Aorta (tissue), 5 donors: ENCODE data around the gene PDK2. TPM values are rescaled to one million over a fixed set of nuclear protein-coding genes. Genes with fewer than 3 reads are reported as not detected.
A peak's percentile ranks its signal among the peaks of the same experiment; 100 is the strongest.

Source experiments
- ATAC-seq: fragments of 200-7000 bp; cut with Tn5 transposase; one replicate; pipeline ENCODE4 v1.9.1; 2022; ENCODE audit warnings: moderate library complexity; ENCODE audit not compliant: low FRiP score
- DNase-seq, 2 donors: peaks; one replicate each; pipeline ENCODE4 v3.0.0-alpha.2; 2020
- H3K27ac ChIP-seq, 2 donors: one replicate each; pipeline ENCODE4 v1.5.1; 2013; ENCODE audit warnings: low read length in 2 of 2, mild to moderate bottlenecking in 2 of 2, moderate library complexity in 2 of 2, control low read depth in 1 of 2, inconsistent platforms in 1 of 2, low read depth in 1 of 2
- H3K27me3 ChIP-seq, 2 donors: one replicate each; pipeline ENCODE4 v1.6.1; 2013; ENCODE audit warnings: control low read depth in 1 of 2, low read length in 1 of 2, mild to moderate bottlenecking in 1 of 2, moderate library complexity in 1 of 2; ENCODE audit not compliant: insufficient read depth in 2 of 2, control insufficient read depth in 1 of 2
- H3K36me3 ChIP-seq, 2 donors: one replicate each; pipeline ENCODE4 v1.6.1; 2013; ENCODE audit warnings: control low read depth in 1 of 2, low read length in 1 of 2, mild to moderate bottlenecking in 1 of 2; ENCODE audit not compliant: insufficient read depth in 2 of 2, control insufficient read depth in 1 of 2
- H3K4me1 ChIP-seq, 2 donors: one replicate each; pipeline ENCODE4 v1.6.1; 2013; ENCODE audit warnings: low read length in 2 of 2, control low read depth in 1 of 2, mild to moderate bottlenecking in 1 of 2, moderate library complexity in 1 of 2; ENCODE audit not compliant: insufficient read depth in 2 of 2, control insufficient read depth in 1 of 2
- H3K4me3 ChIP-seq, 2 donors: one replicate each; pipeline ENCODE4 v1.5.1; 2013; ENCODE audit warnings: low read length in 2 of 2, control low read depth in 1 of 2, mild to moderate bottlenecking in 1 of 2
- H3K9me3 ChIP-seq: one replicate; pipeline ENCODE4 v1.6.1; 2013; ENCODE audit warnings: mild to moderate bottlenecking, low read length; ENCODE audit not compliant: control insufficient read depth
- WGBS, 2 donors: extraction: QIAGEN DNeasy Blood & Tissue Kit; methylation state at CpG; one replicate each; pipeline ENCODE4 v1.1.7; 2013; 5-methylcytosine and 5-hydroxymethylcytosine counted together
- intact Hi-C, 2 donors: fragments of 100-400 bp; cut with DNase I; formaldehyde crosslinking; loops; one replicate each; pipeline versions ENCODE4 v1.14.2 to v1.15.0; 2022
- polyA plus RNA-seq, 2 donors: library from polyadenylated mRNA; stranded (reverse); fragments of 200-250 nt; gene quantifications; one replicate each; pipeline ENCODE4 v1.2.3, GENCODE V29; 2013
- total RNA-seq, 2 donors: library from RNA; stranded (reverse); fragmentation: NEBNext Ultra II Directional; extraction: Animal tissue kit (Norgen Biotek cat#: 25700); gene quantifications; one replicate each; pipeline ENCODE4 v1.2.1, GENCODE V29; 2021
- donor health status: healthy with polysubstance abuse.
- donor health status: Bipolar disorder and iron deficiency.
- donor health status: DM: no; HTN: no; CAD: no.
- donor health status: DM: no; HTN: no; CAD: no.
- donor health status: DM: yes; HTN: yes; CAD: no.

PDK2 gene
- total and polyA plus RNA-seq, 4 donors = 15.0 to 45.8 (median 41.1) TPM

DNA sequence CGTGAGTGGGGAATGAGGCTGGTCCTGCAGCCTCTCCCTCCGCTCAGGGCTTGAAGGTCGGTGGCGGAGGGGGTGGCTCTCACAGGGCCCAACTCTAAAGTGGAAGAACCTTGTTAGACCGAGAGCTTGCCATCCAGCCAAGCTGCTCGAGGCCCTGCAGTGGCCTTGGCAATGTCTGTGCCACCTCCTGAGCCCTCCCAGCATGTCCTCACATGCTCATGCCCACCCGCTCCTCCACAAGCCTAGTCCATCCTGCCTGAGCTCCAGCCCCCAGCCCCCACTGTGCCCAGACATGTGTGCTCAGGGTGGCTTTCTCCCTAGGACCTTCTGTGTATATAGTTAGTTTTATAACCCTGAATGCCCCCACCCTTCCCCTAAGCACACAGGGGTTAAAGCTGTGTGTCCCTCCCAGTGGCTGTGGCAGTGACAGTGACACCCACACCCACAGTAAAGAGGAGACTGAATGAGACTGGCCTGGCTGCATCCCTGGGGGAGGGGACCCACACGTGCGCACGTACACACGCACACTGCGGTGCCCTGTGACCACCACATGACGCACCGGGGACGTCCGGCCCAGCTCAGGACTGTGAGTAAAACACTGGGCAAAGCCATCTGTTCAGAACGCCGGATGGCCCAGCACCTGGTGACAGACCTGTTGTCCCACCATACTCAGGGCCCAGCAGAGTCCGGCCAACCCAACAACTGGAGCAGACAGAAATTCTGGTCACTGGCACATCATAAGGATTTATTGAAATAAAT, 15.6 kb downstream of the PDK2 start:
- intact Hi-C loops = loop anchor here (5.0 to 10.0 kb wide), 4 partner anchors 52 to 182 kb away; partner anchors contain the start of gene SGCA (in 1 of the 2)
- peak in 1 of 2 donors; percentile 88 for DNase-seq
- WGBS, 2 donors = 57 to 60% methylated on average over 19 of the region's 19 CpGs
- Histone ChIP-seq H3K9me3 (no peaks in the 10 kb centered on the region), H3K4me3 (no peak overlapping the region), H3K27ac (peak overlapping the region; percentile 91 to 96), H3K4me1 (peaks cover 0 to 4% of the 10 kb centered on the region in 2 donors), H3K27me3 (no peaks in the 10 kb centered on the region), H3K36me3 (peaks cover 0 to 3% of the 10 kb centered on the region in 2 donors)
- ATAC-seq = peak; percentile 50

DNA sequence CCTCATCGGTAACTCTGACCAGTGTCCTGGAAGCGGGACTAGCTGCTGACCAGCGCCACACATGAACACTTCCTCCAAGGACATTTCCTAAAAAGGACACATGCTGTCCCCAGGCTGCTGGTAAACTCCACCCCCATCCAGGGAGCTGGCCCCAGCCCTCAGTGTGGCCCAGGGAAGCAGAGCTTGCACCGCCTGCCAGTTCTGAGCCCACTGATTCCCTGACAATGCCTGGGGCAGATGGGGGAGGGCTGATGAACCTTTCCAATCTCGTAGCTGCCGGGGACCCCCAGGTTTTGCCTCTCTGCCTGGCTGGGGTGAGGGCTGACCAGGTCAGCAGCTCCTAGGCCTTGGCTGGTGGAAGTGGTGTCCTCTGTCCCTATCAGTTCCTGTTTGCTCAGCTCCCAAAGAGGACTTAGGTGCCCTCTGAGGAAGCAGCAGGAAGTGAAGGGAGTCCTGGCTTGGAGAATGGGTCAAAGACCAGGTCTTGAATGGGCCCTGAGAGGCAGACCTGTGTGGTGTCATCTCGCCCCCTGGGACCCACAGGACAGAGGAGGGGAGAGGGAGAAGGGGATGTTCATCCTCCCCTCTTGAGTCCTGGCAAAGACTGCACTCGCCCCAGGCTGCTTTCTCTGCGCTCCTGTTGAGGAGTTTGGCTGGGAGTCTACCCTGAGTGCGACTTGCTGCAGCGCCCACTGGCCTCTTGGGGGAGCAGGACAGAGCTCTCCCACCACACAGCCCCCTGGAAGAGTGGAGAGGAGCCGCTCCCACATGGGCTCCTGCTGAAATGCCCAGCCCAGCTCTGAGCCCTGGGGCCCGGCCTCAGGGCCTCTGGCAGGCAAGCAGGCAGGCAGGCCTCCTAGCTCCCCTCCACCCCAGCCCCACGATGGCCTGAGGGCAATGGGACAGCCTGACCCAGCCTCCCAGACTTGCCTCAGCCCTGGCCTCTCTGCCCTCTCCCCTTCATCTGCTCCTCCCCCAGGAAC, 16.8 kb downstream of the PDK2 start:
- H3K4me3 ChIP-seq = no peak overlapping the region
- H3K4me1 ChIP-seq = peaks cover 0 to 4% of the 10 kb centered on the region in 2 donors
- no peaks in the 10 kb centered on the region for H3K9me3 ChIP-seq
- H3K27ac ChIP-seq = peak overlapping the region; percentile 91 to 96
- H3K36me3 ChIP-seq = no peaks in the 10 kb centered on the region
- WGBS, 2 donors = 21 to 25% methylated on average over 14 of the region's 14 CpGs
- intact Hi-C loops = loop anchor here (5.0 to 10.0 kb wide), 4 partner anchors 50 to 180 kb away; partner anchors contain the start of gene SGCA (in 1 of the 2)
- H3K27me3 ChIP-seq = no peaks in the 10 kb centered on the region
- ATAC-seq (peak; percentile 79), DNase-seq (peak; percentile 85 to 90)

DNA sequence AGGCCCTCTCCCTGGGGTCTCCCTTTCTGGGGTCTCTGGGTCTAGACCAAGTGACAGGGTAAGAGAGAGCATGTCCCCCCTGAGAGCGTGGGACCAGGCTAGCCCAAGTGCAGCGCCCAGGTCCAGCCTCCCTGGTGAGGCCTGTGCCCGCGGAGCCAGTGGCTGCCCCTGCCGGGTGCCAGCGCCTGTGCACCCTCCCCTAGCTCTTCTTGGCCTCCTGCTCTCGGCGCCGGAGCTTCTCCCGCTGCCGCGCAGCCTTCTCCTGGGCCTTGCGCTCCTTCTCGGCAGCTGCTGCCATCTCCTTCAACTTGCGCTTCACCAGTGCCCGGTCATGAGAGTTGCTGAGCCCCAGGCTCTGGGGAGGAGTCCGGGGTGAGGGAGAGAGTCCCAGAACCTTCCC, 17.5 kb downstream of the PDK2 start:
- Histone ChIP-seq H3K9me3 (no peaks in the 10 kb centered on the region), H3K4me3 (no peak overlapping the region), H3K4me1 (peaks cover 0 to 4% of the 10 kb centered on the region in 2 donors), H3K27me3 (no peaks in the 10 kb centered on the region), H3K27ac (peak overlapping the region; percentile 14 to 87), H3K36me3 (no peaks in the 10 kb centered on the region)
- no peak for DNase-seq
- 33 to 36% methylated on average over 17 of the region's 17 CpGs for WGBS, 2 donors
- intact Hi-C loops = loop anchor here (5.0 to 10.0 kb wide), 4 partner anchors 50 to 180 kb away; partner anchors contain the start of gene SGCA (in 1 of the 2)
- ATAC-seq = peak; percentile 57

DNA sequence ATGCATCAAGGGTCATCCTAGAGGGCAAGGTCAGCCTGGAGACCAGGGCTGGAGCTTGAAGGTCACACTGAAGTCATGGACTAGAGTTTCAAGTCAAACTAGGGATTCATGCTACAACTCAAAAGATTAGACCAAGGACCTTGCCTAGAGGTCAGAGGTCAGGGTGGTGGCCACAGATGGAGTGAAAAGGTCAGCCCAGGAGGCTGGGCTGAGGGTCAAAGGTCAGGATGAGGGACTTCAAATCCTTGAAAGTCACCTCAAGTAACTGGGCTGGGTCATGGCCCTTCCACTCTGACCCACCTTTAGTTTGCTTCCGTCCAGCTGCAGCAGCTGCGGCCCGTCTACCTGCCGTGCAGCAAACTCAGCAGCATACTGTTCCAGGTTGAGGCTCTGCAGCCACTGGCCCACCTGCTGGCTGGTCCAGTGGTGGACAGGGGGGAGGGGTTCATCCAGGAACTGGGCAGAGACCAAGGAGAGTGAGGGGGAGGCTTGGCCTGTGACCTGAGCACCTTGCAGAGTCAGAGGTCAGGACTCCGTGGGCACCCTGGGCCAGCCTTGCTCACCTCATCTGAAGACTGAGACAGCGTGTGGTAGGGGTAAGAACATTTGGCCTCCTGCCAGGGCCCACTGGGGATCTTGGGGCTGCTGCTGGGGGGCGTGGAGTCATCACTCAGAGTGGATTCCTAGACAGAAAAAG, 18.6 kb downstream of the PDK2 start:
- no peak for ATAC-seq
- no peak overlapping the region for H3K27ac ChIP-seq
- H3K4me3 ChIP-seq = no peak overlapping the region
- DNase-seq = no peak
- intact Hi-C loops = loop anchor here (5.0 to 10.0 kb wide), 4 partner anchors 49 to 179 kb away; partner anchors contain the start of gene SGCA (in 1 of the 2)
- no peaks in the 10 kb centered on the region for H3K36me3 ChIP-seq
- WGBS, 2 donors = 75 to 76% methylated on average over 7 of the region's 7 CpGs
- H3K4me1 ChIP-seq = peaks cover 0 to 4% of the 10 kb centered on the region in 2 donors
- H3K9me3 ChIP-seq = no peaks in the 10 kb centered on the region
- no peaks in the 10 kb centered on the region for H3K27me3 ChIP-seq

DNA sequence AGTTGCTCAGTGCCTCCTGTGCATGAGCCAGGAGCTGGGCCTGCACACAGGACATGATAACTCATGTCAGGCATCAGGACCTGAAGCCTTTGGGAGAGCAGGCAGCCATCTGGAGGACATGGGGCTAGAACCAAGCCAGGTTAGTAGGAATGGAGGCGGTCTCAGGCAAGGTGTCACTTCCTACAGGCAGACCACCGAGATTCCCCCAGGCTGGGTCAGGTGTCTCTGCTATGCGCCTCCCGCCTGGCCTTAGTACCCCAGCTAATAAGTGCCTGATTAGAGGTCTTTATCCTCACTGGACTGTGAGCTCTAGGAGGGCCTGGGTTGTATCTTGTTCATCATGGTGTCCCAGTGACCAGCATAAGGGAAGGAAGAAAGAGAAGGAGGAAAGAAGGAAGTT, 19.2 kb downstream of the PDK2 start:
- Histone ChIP-seq H3K27ac (no peak overlapping the region), H3K4me3 (no peak overlapping the region), H3K36me3 (no peaks in the 10 kb centered on the region), H3K9me3 (no peaks in the 10 kb centered on the region), H3K27me3 (no peaks in the 10 kb centered on the region), H3K4me1 (peaks cover 0 to 4% of the 10 kb centered on the region in 2 donors)
- ATAC-seq (no peak), DNase-seq (no peak)
- 87 to 89% methylated on average over 4 of the region's 4 CpGs for WGBS, 2 donors
- intact Hi-C loops = loop anchor here (5.0 to 10.0 kb wide), 4 partner anchors 48 to 178 kb away; partner anchors contain the start of gene SGCA (in 1 of the 2)

DNA sequence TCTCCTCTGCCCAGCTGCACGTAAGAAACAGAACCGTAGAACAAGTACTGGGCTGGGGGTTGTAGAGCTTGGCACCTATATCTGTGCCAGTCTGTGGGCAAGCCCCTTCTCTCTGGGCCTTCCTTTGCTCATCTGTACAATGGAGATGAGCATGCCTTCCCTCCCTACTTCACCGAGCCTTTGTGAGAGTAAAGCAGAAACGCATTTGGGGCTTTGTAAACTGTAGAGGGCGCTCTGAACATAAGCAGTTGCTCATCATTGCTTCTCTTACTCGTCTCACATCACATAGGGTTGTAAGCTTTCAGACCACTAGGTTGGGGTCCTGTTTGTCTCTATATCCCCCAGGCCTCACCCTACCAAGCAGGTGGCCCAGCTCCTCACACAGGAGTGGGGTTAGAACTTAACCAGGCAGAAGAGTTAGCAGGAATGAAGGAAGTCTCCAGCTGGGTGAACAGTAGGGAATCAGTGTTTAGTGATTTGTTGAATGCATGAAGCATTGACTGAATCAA, 19.8 kb downstream of the PDK2 start:
- Histone ChIP-seq H3K9me3 (no peaks in the 10 kb centered on the region), H3K27ac (no peak overlapping the region), H3K36me3 (no peaks in the 10 kb centered on the region), H3K4me3 (no peak overlapping the region), H3K4me1 (peaks cover 0 to 4% of the 10 kb centered on the region in 2 donors), H3K27me3 (no peaks in the 10 kb centered on the region)
- DNase-seq = no peak
- WGBS, 2 donors = 11 to 20% methylated on average over 6 of the region's 6 CpGs
- ATAC-seq = no peak
- intact Hi-C loops = loop anchor here (5.0 to 10.0 kb wide), 4 partner anchors 47 to 177 kb away; partner anchors contain the start of gene SGCA (in 1 of the 2)

DNA sequence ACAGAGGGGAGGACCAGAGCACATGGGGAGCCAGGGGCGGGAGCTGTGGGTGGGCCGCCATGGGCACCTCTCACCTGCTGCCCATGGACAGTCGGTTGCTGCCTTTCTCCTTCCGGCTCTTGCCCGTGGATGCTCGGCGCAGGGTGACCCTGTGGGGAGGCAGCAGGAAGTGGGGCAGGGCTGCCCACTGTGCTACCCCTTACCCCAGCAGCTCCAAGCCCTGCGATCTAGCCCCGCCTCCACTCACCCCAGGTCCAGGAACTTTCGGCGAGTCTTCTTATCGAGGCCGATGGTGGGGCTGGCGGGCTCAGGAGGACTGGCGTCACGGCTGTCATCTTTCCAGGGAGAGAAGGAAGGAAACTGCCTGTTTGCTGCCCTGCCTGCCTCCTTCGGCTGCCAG, 20.6 kb downstream of the PDK2 start:
- Histone ChIP-seq H3K27ac (no peak overlapping the region), H3K36me3 (no peaks in the 10 kb centered on the region), H3K4me1 (peaks cover 0 to 4% of the 10 kb centered on the region in 2 donors), H3K9me3 (no peaks in the 10 kb centered on the region), H3K27me3 (no peaks in the 10 kb centered on the region), H3K4me3 (no peak overlapping the region)
- no peak for ATAC-seq
- no peak for DNase-seq
- 39 to 59% methylated on average over 16 to 17 of the region's 17 CpGs for WGBS, 2 donors
- intact Hi-C loops = loop anchor here in 1 of 2 donors (10.0 kb wide), 1 partner anchor 49 kb away; the partner anchor contains the start of gene SGCA
